Heart right ventricle (tissue), 16 donors: ENCODE results near the gene OR2AT4. TPM values are rescaled to one million over a fixed set of nuclear protein-coding genes. Genes with fewer than 3 reads are reported as not detected.

Experiments
- ATAC-seq, 8 donors: fragments of 200-7000 bp; cut with Tn5 transposase; one replicate each; pipeline ENCODE4 v1.9.1; 2020; ENCODE audit warnings: mild to moderate bottlenecking in 8 of 8, moderate library complexity in 8 of 8, moderate number of reproducible peaks in 1 of 8
- DNase-seq, 2 donors: peaks; one replicate each; pipeline ENCODE4 v3.0.0-alpha.2; 2020
- H3K27ac ChIP-seq, 10 donors: fragments of 200-600 bp; sonication (generic) in 2 of 10; one replicate each; pipeline versions ENCODE4 v1.5.0 to v1.8.0; 2020 to 2022; ENCODE audit warnings: mild to moderate bottlenecking in 3 of 10
- H3K27me3 ChIP-seq, 7 donors: fragments of 200-600 bp; one replicate each; pipeline ENCODE4 v1.8.0; 2021 to 2022; ENCODE audit warnings: mild to moderate bottlenecking in 2 of 7
- H3K36me3 ChIP-seq, 9 donors: fragments of 200-600 bp; sonication (generic) in 1 of 9; one replicate each; pipeline versions ENCODE4 v1.5.0 to v1.8.0; 2020 to 2022; ENCODE audit warnings: mild to moderate bottlenecking in 2 of 9
- H3K4me1 ChIP-seq, 9 donors: fragments of 200-600 bp; sonication (generic) in 1 of 9; one replicate each; pipeline versions ENCODE4 v1.5.0 to v1.8.0; 2020 to 2022; ENCODE audit warnings: mild to moderate bottlenecking in 4 of 9
- H3K4me3 ChIP-seq, 10 donors: fragments of 200-600 bp; sonication (generic) in 2 of 10; one replicate each; pipeline versions ENCODE4 v1.5.0 to v1.8.0; 2020 to 2022; ENCODE audit warnings: mild to moderate bottlenecking in 7 of 10, moderate library complexity in 2 of 10
- H3K9me3 ChIP-seq, 11 donors: fragments of 200-600 bp in 10 of 11; sonication (generic) in 2 of 11; one replicate each; pipeline versions ENCODE4 v1.5.0 to v1.8.0; 2013 to 2022; ENCODE audit warnings: mild to moderate bottlenecking in 2 of 11, control low read depth in 1 of 11, moderate library complexity in 1 of 11
- WGBS, 2 donors: extraction: QIAGEN DNeasy Blood & Tissue Kit; methylation state at CpG; one replicate each; pipeline ENCODE4 v1.1.7; 2013; ENCODE audit warnings: inconsistent platforms in 1 of 2; 5-methylcytosine and 5-hydroxymethylcytosine counted together
- intact Hi-C, 10 donors: fragments of 100-400 bp; cut with DNase I; formaldehyde crosslinking; loops; one replicate each; pipeline versions ENCODE4 v1.11.1 to v1.14.2; 2022
- polyA plus RNA-seq, 2 donors: library from polyadenylated mRNA; stranded (reverse); fragments of 200-250 nt; gene quantifications; one replicate each; pipeline ENCODE4 v1.2.3, GENCODE V29; 2013
- total RNA-seq, 10 donors: library from RNA; stranded (reverse); fragmentation: NEBNext Ultra II Directional in 3 of 10; extraction: Animal tissue kit (Norgen Biotek cat#: 25700) in 3 of 10; gene quantifications; one replicate each; pipeline versions ENCODE4 v1.2.1 to v1.2.4, GENCODE V29; 2021 to 2023
- TF ChIP-seq, protein P1 (sequence below), 9 donors: fragments of 200-600 bp; sonication (generic) in 2 of 9; IDR thresholded peaks; one replicate each; pipeline versions ENCODE4 v1.5.0 to v1.8.0; 2021 to 2022; ENCODE audit warnings: antibody characterized with exemption in 9 of 9, mild to moderate bottlenecking in 5 of 9, moderate library complexity in 1 of 9
- donor health status: Arrhythmogenic right ventricular cardiomyopathy.
- donor health status: ischemic (EF 13 %, LVEDD 7.1; RV severe dilation, severe dysfunction).
- donor health status: healthy with polysubstance abuse.
- donor health status: DM: no; HTN: yes; CAD: no.
- donor health status: DM: no; HTN: no; CAD: no.
- donor health status: ischemic (EF 25% LVEDD 6.9; RV normal size, moderate dysfunction).
- donor health status: ischemic (EF 25% LVEDD 5.7; RV mildly dilated, moderate dysfunction).
- donor health status: healthy.
- donor health status: DM: yes; HTN: yes; CAD: no.
- donor health status: Ischemic cardiomyopathy.
- donor health status: ischemic (EF 35%, LVEDD 5.7; RV mildly dilated, moderate dysfunction).
- donor health status: nonischemic (EF 11% LVEDD 7.7; RV severe dilation, severe dysfunction).
- donor health status: DM: yes; HTN: yes; CAD: no.
- donor health status: PGD.
- donor health status: ischemic (EF 29% LVEDD 5.4; RV normal size, mild dysfunction).
- donor health status: nonischemic (EF 23%, LVEDD 6.1; RV moderate dilation, normal function).

The OR2AT4 gene
- total and polyA plus RNA-seq, 12 donors = not detected

DNA sequence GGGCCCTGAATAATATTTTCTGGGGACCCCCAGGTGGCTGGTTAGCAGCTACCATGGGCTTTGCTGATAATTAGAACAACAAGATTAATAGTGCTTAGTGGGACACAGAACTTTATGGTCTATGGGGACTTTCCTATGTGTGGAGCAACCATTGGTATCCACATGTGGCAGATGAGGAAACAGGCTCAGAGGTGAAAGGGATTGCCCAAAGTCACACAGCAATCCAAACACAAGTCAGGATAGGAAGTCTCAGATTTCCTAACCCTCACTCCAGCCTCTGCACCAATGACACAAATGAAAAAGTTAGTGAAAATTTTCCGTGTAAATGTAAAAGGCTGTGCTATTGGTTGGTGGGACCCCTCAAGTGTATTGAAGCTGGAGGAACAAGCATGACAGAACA lies 39.0 kb upstream of the OR2AT4 start:
- peaks cover 0 to 66% (median 33%) of the 10 kb centered on the region in 7 donors for H3K27me3 ChIP-seq
- intact Hi-C loops = loop anchor here in 3 of 10 donors (10.0 kb wide), 2 partner anchors 111 to 211 kb away; no protein-coding TSS in a partner anchor
- ATAC-seq = no peak

DNA sequence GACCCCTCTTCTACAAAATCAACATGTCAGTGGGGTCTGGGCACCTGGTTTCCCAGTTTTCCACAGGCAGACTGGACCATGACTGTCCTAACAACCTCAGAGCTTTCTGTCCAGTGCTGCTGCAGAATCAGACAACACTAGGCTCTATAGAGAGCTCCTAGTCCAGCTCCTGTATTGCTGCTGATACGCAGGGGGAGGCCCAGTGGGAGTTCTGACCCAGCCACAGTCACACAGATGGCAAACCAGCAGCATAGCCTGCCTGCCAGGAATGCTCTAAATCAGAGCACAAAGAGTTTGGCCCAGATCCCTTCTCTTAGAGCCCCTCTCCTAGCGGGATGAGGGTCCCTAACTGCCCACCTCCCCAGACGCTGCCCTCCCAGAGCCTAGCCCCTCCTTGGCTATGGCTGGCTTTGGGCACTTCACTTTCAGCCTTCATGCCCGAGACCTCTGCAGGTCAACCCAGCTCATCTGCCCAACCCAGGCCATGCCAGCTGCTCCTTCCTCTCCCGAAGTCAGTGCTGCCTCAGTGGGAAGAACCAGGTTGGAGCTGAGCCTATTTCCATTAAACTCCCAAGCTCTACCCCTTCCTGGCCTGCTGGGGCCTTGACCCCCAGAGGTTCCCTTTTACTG lies 38.5 kb upstream of the OR2AT4 start:
- no peaks in the 10 kb centered on the region for H3K4me1 ChIP-seq
- peaks cover 0 to 71% (median 33%) of the 10 kb centered on the region in 7 donors for H3K27me3 ChIP-seq
- no peak for DNase-seq
- TF ChIP-seq, protein P1, sequence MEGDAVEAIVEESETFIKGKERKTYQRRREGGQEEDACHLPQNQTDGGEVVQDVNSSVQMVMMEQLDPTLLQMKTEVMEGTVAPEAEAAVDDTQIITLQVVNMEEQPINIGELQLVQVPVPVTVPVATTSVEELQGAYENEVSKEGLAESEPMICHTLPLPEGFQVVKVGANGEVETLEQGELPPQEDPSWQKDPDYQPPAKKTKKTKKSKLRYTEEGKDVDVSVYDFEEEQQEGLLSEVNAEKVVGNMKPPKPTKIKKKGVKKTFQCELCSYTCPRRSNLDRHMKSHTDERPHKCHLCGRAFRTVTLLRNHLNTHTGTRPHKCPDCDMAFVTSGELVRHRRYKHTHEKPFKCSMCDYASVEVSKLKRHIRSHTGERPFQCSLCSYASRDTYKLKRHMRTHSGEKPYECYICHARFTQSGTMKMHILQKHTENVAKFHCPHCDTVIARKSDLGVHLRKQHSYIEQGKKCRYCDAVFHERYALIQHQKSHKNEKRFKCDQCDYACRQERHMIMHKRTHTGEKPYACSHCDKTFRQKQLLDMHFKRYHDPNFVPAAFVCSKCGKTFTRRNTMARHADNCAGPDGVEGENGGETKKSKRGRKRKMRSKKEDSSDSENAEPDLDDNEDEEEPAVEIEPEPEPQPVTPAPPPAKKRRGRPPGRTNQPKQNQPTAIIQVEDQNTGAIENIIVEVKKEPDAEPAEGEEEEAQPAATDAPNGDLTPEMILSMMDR (IDR thresholded peaks at IDR 0.05) = no peak
- no peak overlapping the region for H3K27ac ChIP-seq
- H3K9me3 ChIP-seq = no peaks in the 10 kb centered on the region
- WGBS, 2 donors = 79 to 86% methylated on average over 5 of the region's 5 CpGs
- no peaks in the 10 kb centered on the region for H3K36me3 ChIP-seq
- intact Hi-C loops = loop anchor here in 3 of 10 donors (10.0 kb wide), 2 partner anchors 110 to 210 kb away; no protein-coding TSS in a partner anchor
- H3K4me3 ChIP-seq = no peak overlapping the region
- ATAC-seq = no peak

More for the DNA sequence above, 39.0 kb upstream of the OR2AT4 start:
- TF ChIP-seq, protein P1 (IDR thresholded peaks at IDR 0.05) = no peak
- Histone ChIP-seq H3K4me3 (no peak overlapping the region), H3K27ac (no peak overlapping the region), H3K4me1 (peaks cover 0 to 5% (median 0%) of the 10 kb centered on the region in 9 donors), H3K9me3 (no peaks in the 10 kb centered on the region), H3K36me3 (no peaks in the 10 kb centered on the region)
- WGBS, 2 donors = 73 to 93% methylated on average over 1 of the region's 1 CpG
- no peak for DNase-seq

DNA sequence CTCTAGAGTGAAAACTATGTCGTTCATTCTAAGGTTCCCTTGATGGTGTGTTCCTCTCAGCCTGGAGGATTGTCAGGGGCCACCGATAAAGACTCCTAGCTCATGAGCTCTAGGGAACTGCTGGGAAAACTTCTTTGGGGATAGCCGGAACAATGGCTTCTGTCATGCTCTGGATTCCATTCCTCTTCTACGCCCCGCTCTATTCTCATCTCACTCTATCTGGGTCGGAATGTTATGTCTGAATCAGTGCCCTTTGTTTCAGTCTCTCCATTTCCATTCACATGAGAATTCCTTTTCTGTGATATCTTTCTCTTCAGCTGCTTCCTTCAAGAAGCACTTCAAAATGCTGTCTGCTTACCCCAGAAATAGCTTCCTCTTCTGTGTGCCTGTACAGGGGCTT lies 37.3 kb upstream of the OR2AT4 start:
- Histone ChIP-seq H3K4me3 (no peak overlapping the region), H3K9me3 (no peaks in the 10 kb centered on the region), H3K27ac (no peak overlapping the region), H3K27me3 (peaks cover 0 to 75% (median 39%) of the 10 kb centered on the region in 7 donors), H3K36me3 (no peaks in the 10 kb centered on the region), H3K4me1 (no peaks in the 10 kb centered on the region)
- DNase-seq = no peak
- TF ChIP-seq, protein P1 (IDR thresholded peaks at IDR 0.05) = no peak
- intact Hi-C loops = loop anchor here in 3 of 10 donors (10.0 kb wide), 2 partner anchors 109 to 209 kb away; no protein-coding TSS in a partner anchor
- ATAC-seq = no peak
- 16 to 17% methylated on average over 6 of the region's 6 CpGs for WGBS, 2 donors

DNA sequence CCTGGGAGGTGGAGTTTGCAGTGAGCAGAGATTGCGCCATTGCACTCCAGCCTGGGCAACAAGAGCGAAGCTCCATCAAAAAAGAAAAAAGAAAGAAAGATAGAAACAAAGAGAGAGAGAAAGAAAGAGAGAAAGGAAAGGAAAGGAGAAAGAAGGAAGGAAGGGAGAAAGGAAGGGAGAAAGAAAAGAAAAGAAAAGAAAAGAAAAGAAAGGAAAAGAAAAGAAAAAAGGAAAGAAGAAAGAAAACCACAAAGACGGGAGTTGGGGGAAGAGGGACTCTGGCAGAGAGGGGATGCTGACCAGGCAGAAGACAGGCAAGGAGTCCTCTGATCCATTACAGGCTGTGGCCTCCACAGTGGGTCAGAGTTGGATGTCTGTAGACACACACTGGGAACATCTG lies 35.4 kb upstream of the OR2AT4 start:
- no peak for ATAC-seq
- Histone ChIP-seq H3K4me3 (no peak overlapping the region), H3K27me3 (peaks cover 0 to 72% (median 36%) of the 10 kb centered on the region in 7 donors), H3K27ac (no peak overlapping the region), H3K9me3 (no peaks in the 10 kb centered on the region), H3K36me3 (no peaks in the 10 kb centered on the region), H3K4me1 (no peaks in the 10 kb centered on the region)
- WGBS, 2 donors = 86% methylated on average over 3 of the region's 3 CpGs
- intact Hi-C loops = loop anchor here in 3 of 10 donors (10.0 kb wide), 2 partner anchors 107 to 207 kb away; no protein-coding TSS in a partner anchor
- TF ChIP-seq, protein P1 (IDR thresholded peaks at IDR 0.05) = no peak
- DNase-seq = no peak
